Upper lobe of right lung (tissue), 1 donor: Measurements from ENCODE around the gene GPN1. TPM values are rescaled to one million over a fixed set of nuclear protein-coding genes. Genes with fewer than 3 reads are reported as not detected.

ENCODE experiments used
- ATAC-seq: fragments of 200-7000 bp; cut with Tn5 transposase; one replicate; pipeline ENCODE4 v1.9.1; 2020; ENCODE audit warnings: mild to moderate bottlenecking, moderate library complexity
- DNase-seq: peaks from one replicate; pipeline ENCODE4 v3.0.0-alpha.2; 2020
- H3K27ac ChIP-seq: fragments of 200-600 bp; one replicate; pipeline ENCODE4 v1.8.0; 2022
- H3K27me3 ChIP-seq: fragments of 200-600 bp; one replicate; pipeline ENCODE4 v1.8.0; 2022; ENCODE audit warnings: mild to moderate bottlenecking
- H3K36me3 ChIP-seq: fragments of 200-600 bp; one replicate; pipeline ENCODE4 v1.8.0; 2022
- H3K4me1 ChIP-seq: fragments of 200-600 bp; one replicate; pipeline ENCODE4 v1.8.0; 2022
- H3K4me3 ChIP-seq: fragments of 200-600 bp; one replicate; pipeline ENCODE4 v1.8.0; 2022; ENCODE audit warnings: mild to moderate bottlenecking
- H3K9me3 ChIP-seq: fragments of 200-600 bp; one replicate; pipeline ENCODE4 v1.8.0; 2022
- intact Hi-C: fragments of 100-400 bp; cut with DNase I; formaldehyde crosslinking; loops from one replicate; pipeline ENCODE4 v1.11.0; 2022
- total RNA-seq: library from RNA; stranded (reverse); fragmentation: NEBNext Ultra II Directional; extraction: Animal tissue kit (Norgen Biotek cat#: 25700); gene quantifications from one replicate; pipeline ENCODE4 v1.2.1, GENCODE V29; 2021
- TF ChIP-seq, protein P1 (sequence below): fragments of 200-600 bp; IDR thresholded peaks from one replicate; pipeline ENCODE4 v1.8.0; 2022; ENCODE audit warnings: antibody characterized with exemption
- donor health status: DM: no; HTN: yes; CAD: no; lungs with severe emphysema.

Gene GPN1
- total RNA-seq, 1 donor from 2014 or later = 23.4 TPM

DNA sequence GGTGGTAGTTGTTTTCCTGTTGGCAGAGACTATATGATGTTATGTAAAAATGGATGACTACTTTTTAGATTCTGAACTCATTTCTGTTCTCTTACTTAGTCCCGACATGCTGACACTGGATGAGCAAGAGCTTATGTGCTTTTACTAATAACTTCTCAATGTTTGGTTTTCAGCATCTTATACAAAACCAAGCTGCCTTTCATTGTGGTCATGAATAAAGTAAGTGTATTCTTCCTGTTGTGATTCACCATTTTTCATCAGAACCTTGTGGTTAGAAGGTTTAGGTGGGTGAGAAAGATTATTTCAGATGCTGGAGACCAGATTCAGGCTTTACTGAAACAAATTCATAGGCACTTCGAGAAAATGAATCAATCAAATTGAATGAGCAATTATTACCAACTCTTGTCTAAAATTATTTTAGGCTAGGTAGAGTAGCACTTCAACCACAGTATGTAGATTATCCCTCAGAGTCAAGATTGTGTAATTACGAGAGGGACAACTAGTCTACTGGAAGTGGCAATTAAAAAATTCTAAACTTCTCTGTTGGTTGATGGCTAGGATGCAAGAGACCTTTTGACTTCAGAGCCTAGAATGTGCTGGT is 9.3 kb downstream of the GPN1 start:
- Histone ChIP-seq H3K27ac (no peak overlapping the region), H3K4me1 (no peaks in the 10 kb centered on the region), H3K27me3 (no peaks in the 10 kb centered on the region), H3K9me3 (no peaks in the 10 kb centered on the region), H3K4me3 (no peak overlapping the region), H3K36me3 (peaks cover 96% of the 10 kb centered on the region)
- DNase-seq (no peak), ATAC-seq (no peak)
- TF ChIP-seq, protein P1, sequence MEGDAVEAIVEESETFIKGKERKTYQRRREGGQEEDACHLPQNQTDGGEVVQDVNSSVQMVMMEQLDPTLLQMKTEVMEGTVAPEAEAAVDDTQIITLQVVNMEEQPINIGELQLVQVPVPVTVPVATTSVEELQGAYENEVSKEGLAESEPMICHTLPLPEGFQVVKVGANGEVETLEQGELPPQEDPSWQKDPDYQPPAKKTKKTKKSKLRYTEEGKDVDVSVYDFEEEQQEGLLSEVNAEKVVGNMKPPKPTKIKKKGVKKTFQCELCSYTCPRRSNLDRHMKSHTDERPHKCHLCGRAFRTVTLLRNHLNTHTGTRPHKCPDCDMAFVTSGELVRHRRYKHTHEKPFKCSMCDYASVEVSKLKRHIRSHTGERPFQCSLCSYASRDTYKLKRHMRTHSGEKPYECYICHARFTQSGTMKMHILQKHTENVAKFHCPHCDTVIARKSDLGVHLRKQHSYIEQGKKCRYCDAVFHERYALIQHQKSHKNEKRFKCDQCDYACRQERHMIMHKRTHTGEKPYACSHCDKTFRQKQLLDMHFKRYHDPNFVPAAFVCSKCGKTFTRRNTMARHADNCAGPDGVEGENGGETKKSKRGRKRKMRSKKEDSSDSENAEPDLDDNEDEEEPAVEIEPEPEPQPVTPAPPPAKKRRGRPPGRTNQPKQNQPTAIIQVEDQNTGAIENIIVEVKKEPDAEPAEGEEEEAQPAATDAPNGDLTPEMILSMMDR = no peak
- intact Hi-C loops = no loop called here

DNA sequence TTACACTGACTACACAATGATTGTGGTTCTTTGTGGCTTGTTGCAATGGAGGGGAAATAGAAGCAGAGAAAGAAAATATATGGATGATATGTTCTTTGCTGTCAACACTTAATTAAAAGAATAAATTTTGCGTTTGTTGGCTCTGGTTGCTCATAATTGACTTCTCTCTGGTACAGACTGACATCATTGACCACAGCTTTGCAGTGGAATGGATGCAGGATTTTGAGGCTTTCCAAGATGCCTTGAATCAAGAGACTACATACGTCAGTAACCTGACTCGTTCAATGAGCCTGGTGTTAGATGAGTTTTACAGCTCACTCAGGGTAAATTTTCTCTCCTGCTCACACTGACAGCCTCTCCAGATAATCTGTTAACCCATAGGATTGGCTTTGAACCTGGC is 9.9 kb downstream of the GPN1 start:
- H3K27me3 ChIP-seq = no peaks in the 10 kb centered on the region
- H3K4me1 ChIP-seq = no peaks in the 10 kb centered on the region
- DNase-seq = no peak
- no peak overlapping the region for H3K4me3 ChIP-seq
- TF ChIP-seq, protein P1 = no peak
- peaks cover 95% of the 10 kb centered on the region for H3K36me3 ChIP-seq
- ATAC-seq = no peak
- H3K27ac ChIP-seq = no peak overlapping the region
- no peaks in the 10 kb centered on the region for H3K9me3 ChIP-seq
- intact Hi-C loops = no loop called here

DNA sequence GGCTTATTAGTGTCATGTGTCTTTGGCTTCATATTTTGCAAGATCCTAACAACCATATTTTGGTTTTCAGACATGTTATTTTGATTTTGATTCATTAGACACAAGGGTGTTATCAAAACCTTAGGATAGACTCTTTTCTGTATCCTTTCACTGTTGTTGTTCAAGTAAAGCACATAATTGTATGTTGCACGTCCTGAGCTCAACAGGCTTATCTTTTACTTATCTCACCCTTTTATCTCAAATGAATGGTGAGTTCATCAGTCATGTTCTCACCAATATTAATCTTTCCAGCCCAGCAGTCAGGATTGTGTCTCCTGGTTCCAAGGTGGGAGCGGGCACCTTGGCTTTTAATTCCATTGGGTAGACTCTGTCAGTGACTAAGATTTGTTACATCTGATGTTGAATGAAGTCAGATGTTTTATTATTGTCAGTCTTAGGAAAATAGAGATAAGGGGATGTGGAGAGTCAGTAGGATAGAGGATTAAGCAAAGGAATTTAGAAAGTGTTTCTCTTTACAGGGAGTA is 11.9 kb downstream of the GPN1 start:
- Histone ChIP-seq H3K27ac (no peak overlapping the region), H3K27me3 (no peaks in the 10 kb centered on the region), H3K36me3 (peaks cover 92% of the 10 kb centered on the region), H3K9me3 (no peaks in the 10 kb centered on the region), H3K4me3 (no peak overlapping the region), H3K4me1 (no peaks in the 10 kb centered on the region)
- intact Hi-C loops = no loop called here
- ATAC-seq (no peak), DNase-seq (no peak)
- TF ChIP-seq, protein P1 = no peak

DNA sequence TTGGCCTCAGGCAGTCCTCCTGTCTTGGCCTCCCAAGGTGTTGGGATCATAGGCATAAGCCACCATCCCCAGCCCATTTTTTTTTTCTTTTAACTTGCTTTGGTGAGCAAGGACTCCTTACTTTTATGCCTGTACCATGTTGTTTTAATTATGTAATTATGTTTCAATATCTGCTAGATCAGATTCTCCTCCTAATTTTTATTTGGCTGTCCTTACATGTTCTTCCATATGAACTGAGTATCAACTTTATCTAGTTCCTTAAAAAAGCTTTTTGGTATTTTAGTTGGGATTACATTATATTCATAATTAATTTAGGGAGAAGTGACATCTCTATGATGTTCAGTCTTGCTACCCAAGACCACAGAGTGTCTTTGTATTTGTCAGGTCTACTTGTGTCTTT is 16.3 kb downstream of the GPN1 start:
- no peak for ATAC-seq
- H3K36me3 ChIP-seq = peaks cover 92% of the 10 kb centered on the region
- intact Hi-C loops = no loop called here
- no peak overlapping the region for H3K27ac ChIP-seq
- no peak overlapping the region for H3K4me3 ChIP-seq
- DNase-seq = no peak
- H3K9me3 ChIP-seq = no peaks in the 10 kb centered on the region
- H3K27me3 ChIP-seq = no peaks in the 10 kb centered on the region
- TF ChIP-seq, protein P1 = no peak
- H3K4me1 ChIP-seq = no peaks in the 10 kb centered on the region

DNA sequence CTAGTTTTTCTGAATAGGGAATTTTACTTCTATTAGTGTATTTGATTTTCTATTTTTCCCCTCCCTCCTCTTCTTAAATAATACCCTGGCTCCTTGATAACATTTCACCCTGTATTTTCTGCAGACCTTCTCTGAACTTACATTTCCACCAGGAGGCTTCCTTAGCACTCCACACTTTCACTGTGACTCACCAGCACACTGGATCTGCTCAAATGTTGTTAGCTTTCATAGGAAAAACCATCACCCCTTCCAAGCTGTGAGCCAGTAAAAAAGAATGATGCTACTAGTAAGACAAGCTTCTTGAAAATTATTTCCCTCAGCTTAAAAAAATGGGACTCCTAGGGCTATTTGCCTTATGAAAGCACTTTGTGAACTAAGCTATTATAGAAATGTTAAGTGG is 18.4 kb downstream of the GPN1 start:
- Histone ChIP-seq H3K27me3 (no peaks in the 10 kb centered on the region), H3K4me3 (no peak overlapping the region), H3K36me3 (peaks cover 92% of the 10 kb centered on the region), H3K9me3 (no peaks in the 10 kb centered on the region), H3K27ac (no peak overlapping the region), H3K4me1 (no peaks in the 10 kb centered on the region)
- ATAC-seq (no peak), DNase-seq (no peak)
- TF ChIP-seq, protein P1 = no peak
- intact Hi-C loops = no loop called here

DNA sequence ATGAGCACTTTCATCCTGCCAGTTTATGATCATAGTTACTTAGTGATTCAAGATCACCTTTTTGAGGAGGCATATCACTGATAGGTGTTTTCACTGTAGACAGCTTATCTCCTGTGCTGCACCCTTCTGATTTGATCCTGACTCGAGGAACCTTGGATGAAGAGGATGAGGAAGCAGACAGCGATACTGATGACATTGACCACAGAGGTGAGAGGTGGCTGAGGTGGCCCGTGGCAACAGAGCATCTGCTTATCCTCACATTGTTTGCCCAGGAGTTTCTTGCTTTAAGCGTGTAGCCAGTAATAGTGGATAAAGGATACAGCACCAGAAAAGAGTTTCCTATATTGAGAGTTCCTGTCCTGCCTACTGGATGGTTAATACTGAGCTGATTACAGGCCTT is 18.9 kb downstream of the GPN1 start:
- Histone ChIP-seq H3K27ac (no peak overlapping the region), H3K9me3 (no peaks in the 10 kb centered on the region), H3K4me1 (no peaks in the 10 kb centered on the region), H3K27me3 (no peaks in the 10 kb centered on the region), H3K36me3 (peaks cover 92% of the 10 kb centered on the region), H3K4me3 (no peak overlapping the region)
- no peak for ATAC-seq
- intact Hi-C loops = no loop called here
- DNase-seq = no peak
- TF ChIP-seq, protein P1 = no peak
